ENCODE results near the gene UBLCP1.
"Not testable (repeated sequence)": the region's sequence is repeated elsewhere in the genome, so short reads cannot be mapped to it uniquely, and the experiment has no call there.

The UBLCP1 gene, protein sequence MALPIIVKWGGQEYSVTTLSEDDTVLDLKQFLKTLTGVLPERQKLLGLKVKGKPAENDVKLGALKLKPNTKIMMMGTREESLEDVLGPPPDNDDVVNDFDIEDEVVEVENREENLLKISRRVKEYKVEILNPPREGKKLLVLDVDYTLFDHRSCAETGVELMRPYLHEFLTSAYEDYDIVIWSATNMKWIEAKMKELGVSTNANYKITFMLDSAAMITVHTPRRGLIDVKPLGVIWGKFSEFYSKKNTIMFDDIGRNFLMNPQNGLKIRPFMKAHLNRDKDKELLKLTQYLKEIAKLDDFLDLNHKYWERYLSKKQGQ

DNA sequence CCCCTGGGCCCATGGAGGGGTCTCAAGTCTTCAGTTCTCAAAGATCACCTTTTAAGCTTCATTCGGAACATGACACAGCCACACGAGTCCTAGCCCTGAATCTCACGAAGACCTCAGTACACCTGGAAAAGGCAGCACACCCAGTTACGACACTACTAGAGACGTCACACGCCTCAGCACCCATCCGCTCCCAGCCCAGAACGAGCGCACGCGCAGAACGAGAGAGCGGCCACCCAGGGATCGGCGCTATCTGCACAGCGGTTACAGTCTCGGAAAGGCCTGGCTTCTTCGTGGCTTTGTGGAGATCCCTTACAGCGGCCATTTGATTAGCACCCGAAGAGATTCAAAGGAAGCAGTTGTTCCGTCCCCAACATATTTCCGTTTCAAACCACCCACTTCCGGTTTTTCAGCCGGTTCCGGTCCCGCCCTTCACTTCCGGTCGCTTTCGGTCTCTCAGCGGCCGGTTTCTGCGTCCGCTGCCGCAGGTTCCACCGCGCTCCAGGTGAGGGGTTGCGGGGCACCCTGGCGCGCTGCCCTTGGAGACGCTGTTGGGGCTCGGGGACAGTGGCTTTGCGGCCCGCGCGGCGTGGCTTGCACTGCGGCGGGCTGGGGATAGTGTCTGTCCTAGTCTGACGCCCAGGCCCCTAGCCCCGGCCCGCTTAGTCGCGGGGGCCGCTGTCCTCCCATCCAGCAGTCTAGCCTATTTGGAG lies at the start of gene UBLCP1:
Gene UBLCP1, plus strand, starts transcription at position 432 of the 710 bp plus-strand sequence. CDS start 5,626 bp downstream, outside the sequence.
- DNase-seq (ENCODE audit: low spot score) = peak; percentile 94

DNA sequence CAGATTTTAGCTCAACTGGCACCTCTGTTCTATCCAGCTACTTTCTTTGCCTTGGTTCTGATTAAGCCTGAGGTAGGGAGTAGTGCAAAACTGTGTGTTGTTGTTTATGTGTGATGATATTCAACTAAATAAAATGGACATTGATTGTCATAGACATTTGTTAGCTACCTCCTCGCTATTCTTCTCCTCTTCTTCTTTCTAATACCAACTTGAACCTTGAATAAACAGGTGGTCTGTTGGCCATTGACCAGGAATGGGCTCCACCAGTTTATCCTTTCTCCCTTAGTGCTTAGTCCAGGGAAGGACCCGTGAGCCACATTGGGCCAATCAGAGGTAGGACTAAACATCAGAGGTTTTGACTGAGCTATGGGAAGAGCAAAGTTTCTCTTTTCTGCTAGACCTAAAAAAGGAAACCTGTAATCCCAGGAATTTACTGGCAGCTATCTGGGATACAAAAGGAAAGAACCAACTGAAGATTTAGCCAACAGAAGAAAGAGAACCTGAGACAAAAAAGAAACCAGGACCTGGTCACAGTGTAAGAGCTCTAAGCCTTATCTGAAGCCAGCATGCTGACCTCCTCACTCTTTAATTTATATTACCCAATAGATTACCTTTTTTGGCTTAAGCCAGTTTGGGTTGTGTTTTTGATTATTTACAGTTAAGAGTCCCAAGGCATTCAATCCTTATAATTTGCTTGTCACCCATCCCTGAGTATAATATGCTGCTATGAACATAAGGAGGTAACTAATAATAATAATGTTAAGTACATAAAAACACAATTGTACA lies 48.4 kb upstream of the UBLCP1 start:
- DNase-seq (ENCODE audit: low spot score) = no peak

DNA sequence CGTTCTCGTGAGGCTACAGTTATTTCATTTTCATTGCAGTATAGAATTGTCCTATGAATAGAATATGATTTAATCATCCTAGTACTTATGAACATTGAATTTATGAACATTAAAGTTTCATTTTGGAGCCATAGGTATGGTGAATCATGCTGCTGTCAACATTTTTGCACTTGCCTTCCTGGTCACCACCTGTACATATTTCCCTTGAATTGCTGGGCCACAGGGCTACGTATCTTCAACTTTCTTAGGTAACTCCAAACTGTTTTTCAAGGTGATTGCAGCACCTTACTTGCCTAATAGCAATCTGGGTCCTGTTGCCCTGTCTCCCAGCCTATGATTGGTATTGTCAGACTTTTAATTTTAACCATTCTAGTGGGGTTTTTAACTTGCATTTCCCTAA lies 47.2 kb upstream of the UBLCP1 start:
- DNase-seq (ENCODE audit: low spot score) = no peak

DNA sequence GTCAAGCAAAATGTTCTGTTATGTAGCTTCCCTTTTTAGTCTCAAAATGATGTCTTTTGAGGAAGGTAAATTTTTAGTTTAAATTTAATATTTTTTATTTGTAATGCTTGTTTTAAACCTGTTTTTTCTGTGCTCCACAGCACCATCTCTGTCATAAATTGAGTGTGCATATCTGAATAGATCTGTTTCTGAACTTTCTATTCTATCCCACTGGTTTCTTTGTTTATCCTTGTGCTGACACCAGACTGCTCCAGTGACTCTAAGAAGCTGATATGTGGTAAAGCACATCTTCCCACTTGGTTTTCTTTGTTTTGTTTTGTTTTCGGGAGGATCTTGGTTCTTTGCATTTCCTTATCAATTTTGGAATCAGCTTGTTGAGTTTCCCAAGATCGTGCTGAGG lies 46.6 kb upstream of the UBLCP1 start:
- no peak for DNase-seq (ENCODE audit: low spot score)

DNA sequence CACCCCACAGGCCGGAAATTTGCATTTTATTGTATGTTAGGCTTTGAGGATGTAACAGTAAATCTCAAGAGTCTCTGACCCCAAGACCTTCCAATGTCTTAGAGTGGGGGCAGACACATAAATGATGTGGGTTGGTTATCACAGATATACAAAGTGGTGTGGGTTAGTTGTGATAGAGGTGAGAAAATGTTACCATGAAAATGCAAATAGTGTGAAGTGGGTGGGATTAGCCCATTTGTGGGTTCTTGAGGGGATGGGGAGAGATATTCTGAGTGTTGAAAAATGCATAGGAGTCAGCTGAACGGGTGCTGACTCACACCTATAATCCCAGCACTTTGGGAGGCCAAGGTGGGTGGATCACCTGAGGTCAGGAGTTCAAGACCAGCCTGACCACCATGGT lies 45.9 kb upstream of the UBLCP1 start:
- no peak for DNase-seq (ENCODE audit: low spot score)

DNA sequence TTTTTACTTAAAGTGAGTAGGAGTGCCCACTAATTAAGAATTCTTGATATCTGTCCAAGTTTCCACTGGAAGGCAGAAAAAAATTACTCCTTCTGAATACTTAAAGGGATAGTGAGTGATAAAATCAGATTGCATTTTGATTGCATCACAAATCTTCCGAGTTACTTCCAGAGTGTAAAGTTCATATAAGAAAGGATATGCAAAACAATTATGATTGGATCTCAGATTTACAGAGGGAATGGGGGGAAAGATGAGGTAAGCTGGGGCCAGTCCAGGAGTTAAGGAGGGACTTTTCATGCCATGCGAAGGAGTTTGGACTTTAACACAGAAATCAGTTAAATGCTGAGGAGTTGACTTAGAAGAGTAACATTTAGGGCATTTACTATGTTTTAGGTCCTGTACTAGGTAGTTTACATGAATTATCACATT lies 44.5 kb upstream of the UBLCP1 start:
- no peak for DNase-seq (ENCODE audit: low spot score)

DNA sequence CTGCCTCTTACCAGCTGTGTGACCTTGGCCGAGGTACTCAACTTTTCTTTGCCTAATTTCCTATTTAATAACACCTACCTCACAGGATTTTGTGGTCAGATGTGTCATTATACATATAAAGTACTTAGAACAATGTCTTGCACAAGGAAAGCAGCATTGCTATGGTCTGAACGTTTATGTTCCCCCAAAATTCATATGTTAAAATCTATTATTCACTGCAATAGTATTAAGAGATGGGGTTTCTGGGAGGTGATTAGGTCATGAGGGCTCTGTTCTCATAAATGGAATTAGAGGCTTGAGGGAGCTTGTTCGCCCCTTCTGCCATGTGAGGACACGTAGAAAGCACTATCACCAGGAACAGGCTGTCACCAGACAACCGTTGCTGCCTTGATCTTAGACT lies 42.9 kb upstream of the UBLCP1 start:
- no peak for DNase-seq (ENCODE audit: low spot score)

DNA sequence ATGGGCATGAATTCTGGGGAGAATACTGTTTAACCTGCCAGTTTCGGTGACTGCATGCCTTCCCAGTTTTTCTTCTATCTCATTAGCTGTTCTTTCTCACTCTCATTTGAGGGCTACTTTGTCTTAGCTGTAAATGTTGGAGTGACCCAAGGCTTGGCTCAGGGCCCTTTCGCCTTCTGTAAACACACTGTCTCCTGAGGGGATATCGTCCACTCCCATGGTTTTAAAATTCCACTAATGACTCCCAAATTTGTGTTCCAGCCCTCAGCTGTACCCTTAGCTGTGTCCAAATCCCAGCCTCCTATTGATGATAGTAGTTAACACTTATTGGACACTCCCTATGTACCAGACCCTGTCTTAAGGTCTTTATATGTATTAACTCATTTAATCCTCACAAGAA lies 39.6 kb upstream of the UBLCP1 start:
- no peak for DNase-seq (ENCODE audit: low spot score)

DNA sequence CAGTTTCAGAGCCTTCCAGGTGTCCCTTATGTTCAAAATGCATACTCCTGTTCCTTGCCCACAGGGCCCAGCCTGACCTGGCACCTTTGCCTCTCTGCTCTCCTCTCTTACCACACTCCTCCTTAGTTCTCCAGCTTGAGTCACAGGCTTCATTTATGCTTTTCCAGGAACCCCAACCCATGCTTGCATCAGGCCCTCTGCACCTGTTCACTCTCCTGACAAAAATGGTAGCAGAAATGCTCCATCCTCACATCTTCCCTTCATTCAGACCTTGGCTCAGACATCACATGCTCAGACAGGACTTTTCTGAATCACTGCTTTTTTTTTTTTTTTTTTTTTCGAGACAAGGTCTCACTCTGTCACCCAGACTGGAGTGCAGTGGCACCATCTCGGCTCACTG lies 38.6 kb upstream of the UBLCP1 start:
- DNase-seq (ENCODE audit: low spot score) = no peak

DNA sequence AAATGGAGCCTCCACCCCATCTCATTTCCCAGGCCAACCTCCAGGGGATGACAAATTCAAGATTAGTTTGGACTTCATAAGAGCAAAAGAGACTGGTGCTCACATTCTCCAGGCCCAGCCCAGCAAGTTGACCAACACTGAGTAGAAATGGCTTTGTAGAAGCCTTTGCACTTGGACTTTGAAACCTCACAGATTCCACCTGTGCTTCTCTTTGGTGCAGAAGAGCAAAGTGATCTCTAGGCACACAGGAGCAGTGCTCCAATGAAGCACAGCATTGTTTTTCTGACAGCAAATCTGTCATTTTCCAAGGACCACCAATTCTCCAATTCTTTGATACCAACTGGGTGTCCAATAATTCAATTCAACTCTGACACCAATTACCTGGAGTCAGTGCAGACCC lies 36.6 kb upstream of the UBLCP1 start:
- DNase-seq (ENCODE audit: low spot score) = no peak

DNA sequence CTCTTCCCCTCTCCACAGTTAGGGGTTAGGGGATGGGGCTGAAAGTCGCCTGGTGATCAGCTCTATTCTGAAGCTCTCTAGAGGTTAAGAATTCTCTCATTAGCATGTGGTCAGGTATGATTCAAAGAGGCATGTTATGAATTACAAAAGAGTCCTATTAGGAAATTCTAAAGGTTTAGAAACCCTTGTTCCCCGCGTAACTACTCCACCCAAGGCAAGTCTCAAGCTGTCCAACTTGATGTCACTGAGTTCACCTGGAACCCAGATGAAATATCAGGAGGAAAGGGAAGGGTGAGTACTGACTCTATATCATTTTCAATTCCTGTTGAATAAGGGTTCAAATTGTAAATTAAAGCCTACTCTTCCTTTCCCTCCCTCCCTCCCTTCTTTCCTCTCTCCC lies 35.6 kb upstream of the UBLCP1 start:
- no peak for DNase-seq (ENCODE audit: low spot score)

DNA sequence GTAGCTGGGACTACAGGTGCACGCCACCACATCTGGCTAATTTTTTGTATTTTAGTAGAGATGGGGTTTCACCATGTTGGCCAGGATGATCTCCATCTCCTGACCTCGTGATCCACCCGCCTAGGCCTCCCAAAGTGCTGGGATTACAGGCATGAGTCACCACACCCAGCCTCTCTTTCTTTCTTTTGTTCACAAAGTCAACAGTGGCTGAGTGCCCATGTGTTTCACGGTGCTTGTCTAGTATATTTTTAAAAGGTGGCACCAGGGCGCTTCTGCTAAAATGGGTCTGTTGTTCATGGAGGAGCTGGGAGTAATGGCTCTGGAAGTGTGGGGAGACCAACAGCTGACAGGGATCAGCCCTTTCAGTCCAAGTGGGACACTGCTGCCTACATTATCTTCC lies 35.0 kb upstream of the UBLCP1 start:
- DNase-seq (ENCODE audit: low spot score) = not testable (repeated sequence)

DNA sequence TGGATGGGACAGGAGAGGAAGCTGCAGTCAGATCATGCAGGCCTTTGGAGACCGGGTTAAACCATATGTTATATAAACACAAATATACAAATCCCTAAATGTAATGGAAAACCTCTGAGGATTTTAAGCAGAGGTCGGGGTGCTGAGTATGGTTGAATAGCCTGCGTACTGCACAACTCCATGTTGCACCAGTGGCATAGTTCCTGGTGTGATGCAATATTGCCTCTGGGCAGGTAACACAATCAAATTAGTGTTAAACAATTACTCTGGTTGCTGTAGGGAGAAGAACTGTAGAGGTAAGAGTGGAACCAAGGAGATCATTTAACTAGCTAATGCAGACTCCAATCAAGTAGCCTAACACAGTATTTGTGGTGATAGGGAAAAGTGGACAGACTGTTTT lies 32.4 kb upstream of the UBLCP1 start:
- DNase-seq (ENCODE audit: low spot score) = no peak

DNA sequence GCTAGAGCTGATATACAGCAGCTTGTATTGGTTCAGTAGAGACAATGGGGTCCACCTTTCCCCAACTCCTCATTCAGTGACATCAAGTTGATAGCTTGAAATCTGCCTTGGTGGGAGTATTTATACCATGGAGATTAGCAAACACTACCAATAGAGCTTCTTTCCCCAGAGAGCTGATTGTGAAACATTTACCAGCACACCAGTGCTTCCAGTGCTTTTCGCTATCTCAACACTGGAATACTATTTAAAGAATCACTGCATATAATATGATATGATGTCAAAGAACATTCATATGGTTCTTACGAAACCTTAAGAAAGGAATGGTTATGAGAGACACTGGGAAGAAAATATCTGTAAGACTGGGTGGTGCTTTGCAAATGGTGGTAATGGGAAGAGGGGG lies 31.9 kb upstream of the UBLCP1 start:
- DNase-seq (ENCODE audit: low spot score) = no peak

DNA sequence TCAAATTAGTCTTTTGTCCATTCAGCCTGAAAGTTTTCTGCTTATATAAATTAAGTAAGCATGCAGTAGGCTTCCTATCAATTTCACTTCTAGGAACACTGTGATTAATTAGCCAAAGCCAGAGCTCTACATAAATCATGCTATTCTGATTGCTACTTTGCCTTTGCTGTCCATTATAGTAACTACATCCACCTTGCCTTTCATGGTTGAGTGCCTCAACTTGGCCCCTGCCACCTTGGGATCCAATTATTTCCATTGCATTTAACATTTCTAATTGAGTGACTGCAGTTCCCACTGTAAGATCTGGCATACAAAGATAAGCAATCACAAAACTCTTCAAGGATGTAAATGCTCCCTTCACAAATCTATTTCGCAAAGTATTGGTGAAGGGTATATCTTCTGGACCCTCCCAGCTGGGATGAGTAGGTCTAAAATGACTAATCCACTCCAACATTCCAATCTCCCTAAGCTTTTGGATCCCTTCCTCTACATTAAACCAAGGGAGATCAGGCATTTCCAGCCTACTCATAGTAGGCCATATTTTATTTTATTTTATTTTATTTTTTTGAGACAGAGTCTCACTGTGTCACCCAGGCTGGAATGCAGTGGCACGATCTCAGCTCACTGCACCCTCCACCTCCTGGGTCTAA lies 27.1 kb upstream of the UBLCP1 start:
- not testable (repeated sequence) for DNase-seq (ENCODE audit: low spot score)

DNA sequence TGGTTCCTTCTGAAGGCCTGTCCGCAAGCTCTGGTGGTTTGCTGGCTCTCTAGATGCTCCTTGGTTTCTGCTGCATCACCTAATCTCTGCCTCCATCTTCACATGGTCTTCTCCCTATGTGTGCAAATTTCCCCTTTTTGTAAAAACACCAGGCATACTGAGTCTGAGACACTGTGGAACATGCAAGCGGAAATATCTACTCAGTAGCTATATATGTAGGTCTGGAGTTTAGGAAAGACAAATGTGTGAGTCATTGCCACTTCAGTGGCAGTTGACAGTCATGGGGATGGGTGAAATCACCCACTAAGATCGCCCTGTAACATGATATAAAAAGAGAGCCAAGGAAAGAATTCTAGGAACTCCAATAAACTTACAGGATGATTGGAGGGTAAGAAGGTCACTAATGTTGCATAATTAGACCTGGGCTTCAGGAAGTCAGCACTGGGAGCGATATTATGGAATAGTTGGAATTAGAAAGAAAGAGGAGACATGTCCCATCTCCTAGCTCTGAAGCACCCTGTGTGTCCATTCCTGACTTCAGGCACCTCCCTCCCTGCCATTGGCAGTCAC lies 22.7 kb upstream of the UBLCP1 start:
- no peak for DNase-seq (ENCODE audit: low spot score)

DNA sequence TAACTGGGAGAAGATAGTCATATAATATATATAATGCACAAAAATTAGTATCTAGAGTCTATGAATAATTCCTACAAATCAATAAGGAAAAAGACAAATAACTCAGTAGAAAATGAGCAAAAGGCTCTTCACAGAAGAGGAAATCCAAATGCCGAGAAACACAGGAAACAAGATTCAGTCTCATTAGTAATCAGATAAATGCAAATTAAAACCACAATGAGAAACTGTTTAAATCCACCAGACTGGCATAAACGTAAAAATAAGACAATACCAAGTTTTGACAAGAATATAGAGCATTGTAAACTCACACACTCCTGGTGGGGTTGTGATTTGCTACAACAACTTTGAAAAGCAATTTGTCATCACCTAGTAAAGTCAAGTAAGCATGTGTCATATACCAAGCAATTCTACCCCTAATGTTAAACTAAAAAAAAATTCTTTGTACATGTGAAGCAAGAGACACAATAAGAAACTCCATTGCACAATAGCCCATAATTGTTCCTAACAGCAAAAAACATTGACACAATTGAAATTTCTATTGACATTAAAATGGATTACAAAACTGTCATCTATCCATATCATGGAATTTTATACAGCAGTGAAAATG lies 21.0 kb upstream of the UBLCP1 start:
- no peak for DNase-seq (ENCODE audit: low spot score)

DNA sequence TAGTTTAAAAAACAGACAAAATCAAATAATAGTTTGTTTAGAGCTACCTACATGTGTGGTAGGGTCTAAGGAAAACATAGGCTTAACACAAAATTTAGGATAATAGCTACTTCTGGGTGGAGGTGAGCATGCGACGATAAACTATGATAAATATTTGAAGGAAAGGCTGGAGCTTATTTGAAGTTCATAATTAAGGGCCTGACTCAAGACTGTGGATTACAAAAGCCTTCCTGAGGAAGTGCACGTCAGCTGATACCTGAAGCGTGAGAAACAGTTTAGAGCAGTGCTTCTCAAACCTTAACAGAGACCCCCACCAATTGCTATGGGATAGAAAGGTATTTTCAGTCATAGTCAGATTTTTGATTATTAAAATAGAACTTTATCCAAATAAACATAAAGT lies 20.4 kb upstream of the UBLCP1 start:
- no peak for DNase-seq (ENCODE audit: low spot score)

DNA sequence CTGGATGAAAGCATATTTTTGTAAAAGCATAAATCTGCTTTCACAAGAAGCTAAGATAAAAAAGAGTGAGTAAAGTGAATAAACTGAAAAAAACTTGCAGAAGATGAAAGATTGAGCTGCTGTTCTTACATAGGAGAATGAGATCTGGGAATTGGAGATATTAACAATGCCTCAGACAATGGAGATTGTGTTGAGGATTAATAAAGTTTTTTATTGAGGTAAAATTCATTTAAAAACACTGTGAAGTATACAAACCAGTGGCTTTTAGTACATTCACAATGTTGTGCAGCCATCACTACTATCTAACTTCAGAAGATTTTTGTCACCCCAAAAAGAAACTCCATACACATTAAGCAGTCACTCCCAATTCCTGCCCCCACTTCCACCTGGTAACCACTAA lies 19.7 kb upstream of the UBLCP1 start:
- no peak for DNase-seq (ENCODE audit: low spot score)

DNA sequence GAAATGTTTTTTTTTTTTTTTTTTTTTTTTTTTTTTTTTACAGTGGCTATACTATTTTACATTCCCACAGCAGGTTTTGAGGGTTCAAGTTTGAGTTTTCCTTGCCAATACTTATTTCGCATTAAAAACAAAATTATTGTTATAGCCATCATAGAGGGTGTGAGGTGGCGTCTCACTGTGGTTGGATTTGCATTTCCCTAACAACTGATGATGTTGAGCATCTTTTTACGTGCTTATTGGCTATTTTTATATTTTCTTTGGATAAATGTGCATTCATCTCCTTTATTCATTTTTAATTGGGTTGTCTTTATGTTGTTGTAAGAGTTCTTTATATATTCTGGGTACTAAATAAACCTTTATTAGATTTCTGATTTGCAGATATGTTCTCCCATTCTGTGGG lies 18.9 kb upstream of the UBLCP1 start:
- DNase-seq (ENCODE audit: low spot score) = no peak

DNA sequence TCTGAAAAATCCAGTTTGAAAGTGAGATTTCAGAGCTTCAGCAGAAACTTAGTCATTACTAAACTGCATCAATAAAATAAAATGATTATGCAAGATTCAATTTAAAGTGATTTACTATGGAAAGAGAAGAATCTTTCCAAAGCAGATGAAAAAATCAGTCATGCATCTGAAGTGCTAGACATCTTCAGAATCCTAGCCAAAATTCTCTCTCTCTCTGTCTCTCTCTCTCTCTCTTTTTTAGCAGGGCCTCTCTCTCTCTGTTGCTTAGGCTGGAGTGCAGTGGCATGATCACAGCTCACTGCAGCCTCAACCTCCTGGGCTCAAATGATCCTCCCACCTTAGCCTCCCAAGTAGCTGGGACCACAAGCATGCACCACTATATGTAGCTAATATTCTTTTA lies 18.2 kb upstream of the UBLCP1 start:
- no peak for DNase-seq (ENCODE audit: low spot score)

DNA sequence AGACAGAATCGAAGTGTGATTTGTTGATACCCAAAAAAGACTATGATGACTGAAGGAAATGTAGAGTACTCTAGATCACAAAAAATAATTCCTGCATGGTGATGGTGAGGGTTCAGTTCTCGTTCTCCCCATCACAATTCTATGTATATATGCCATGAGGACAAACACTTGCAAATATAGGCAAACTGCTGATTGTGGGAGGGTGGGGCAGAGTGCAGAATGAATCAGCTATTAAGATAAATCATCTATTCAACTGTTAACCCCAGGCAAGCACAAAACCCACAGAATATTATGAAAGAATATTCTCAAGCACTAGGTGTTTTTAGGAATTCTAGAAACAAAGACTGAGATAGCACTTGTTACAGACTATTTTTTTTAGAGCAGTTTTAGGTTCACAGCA lies 13.9 kb upstream of the UBLCP1 start:
- DNase-seq (ENCODE audit: low spot score) = no peak

All from AG20443 (cell line).